Fibroblast of mammary gland (primary cell): Measurements from ENCODE around the gene COL21A1.

Experiments used
- DNase-seq: peaks from one replicate; pipeline ENCODE4 v3.0.0-alpha.2; 2010; ENCODE audit warnings: low read depth
- H3K4me3 ChIP-seq: 2 replicates; pipeline ENCODE4 v1.5.1; 2011; ENCODE audit warnings: low read depth, mild to moderate bottlenecking, low read length, moderate library complexity; ENCODE audit not compliant: control insufficient read depth
- TF ChIP-seq, protein P1 (sequence below): conservative IDR thresholded peaks from 2 replicates; pipeline ENCODE4 v1.5.1; 2011; ENCODE audit warnings: low read depth, low read length, inconsistent platforms; ENCODE audit not compliant: control insufficient read depth, insufficient read depth

Gene COL21A1

DNA sequence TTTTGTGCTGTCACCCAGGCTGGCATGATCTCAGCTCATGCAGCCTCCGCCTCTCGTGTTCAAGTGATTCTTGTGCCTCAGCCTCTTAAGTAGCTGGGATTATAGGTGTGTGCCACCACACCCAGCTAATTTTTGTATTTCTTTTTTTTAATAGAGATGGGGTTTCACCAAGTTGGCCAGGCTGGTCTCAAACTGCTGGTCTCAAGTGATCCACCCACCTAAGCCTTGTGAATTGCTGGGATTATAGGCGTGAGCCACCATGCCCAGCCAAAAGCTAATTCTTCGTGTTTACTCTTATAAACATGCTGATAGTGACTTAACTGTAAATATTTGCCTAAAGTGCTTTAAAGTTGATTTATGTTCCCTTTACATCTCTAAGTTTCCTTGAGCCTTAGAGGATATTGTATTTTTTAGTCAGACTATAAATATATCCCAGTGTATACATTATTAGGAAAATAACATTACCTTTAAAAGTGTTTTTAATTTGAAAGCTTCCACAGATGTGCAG is 91.7 kb downstream of the COL21A1 start:
- DNase-seq, result no peak
- TF ChIP-seq, protein P1, sequence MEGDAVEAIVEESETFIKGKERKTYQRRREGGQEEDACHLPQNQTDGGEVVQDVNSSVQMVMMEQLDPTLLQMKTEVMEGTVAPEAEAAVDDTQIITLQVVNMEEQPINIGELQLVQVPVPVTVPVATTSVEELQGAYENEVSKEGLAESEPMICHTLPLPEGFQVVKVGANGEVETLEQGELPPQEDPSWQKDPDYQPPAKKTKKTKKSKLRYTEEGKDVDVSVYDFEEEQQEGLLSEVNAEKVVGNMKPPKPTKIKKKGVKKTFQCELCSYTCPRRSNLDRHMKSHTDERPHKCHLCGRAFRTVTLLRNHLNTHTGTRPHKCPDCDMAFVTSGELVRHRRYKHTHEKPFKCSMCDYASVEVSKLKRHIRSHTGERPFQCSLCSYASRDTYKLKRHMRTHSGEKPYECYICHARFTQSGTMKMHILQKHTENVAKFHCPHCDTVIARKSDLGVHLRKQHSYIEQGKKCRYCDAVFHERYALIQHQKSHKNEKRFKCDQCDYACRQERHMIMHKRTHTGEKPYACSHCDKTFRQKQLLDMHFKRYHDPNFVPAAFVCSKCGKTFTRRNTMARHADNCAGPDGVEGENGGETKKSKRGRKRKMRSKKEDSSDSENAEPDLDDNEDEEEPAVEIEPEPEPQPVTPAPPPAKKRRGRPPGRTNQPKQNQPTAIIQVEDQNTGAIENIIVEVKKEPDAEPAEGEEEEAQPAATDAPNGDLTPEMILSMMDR, result no peak
- H3K4me3 ChIP-seq, result no peak overlapping the region

DNA sequence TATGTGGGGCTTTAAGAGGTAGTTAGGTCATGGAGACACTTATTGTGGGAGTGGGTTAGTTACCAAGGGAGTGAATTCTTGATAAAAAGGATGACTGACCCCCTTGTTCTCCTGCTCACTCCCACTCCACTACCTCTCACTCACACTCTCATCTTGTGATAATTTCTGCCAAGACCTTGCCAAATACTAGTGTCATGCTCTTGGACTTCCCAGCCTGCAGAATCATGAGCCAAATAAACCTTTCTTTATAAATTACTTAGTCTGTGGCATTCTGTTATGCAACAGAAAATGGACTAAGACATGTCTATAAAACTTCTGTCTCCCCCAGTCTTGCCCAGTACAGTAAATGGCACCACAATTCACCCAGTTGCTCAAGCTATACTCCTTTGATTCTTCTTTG is 93.3 kb downstream of the COL21A1 start:
- no peak for DNase-seq
- TF ChIP-seq, protein P1, result no peak
- no peak overlapping the region for H3K4me3 ChIP-seq

DNA sequence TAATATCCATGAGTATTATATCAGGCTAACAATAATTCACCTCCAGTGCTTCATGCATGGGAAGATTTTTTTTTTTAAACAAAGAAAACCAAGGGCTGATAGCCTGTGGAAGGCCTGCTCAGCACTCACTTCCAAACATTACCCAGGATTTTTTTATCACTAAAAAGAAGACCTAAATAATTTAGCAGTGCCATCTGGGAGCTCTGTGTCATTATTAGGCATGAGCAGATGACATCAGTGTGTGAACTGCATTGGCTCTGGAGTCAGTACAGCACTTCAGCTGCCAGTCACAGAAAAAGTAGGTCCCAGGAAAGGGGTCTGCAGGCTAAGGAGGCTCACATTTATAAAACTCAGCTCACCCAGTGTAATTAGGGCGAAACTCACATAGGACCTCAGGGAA is 94.8 kb downstream of the COL21A1 start:
- TF ChIP-seq, protein P1, result no peak
- DNase-seq, result no peak
- H3K4me3 ChIP-seq, result no peak overlapping the region

DNA sequence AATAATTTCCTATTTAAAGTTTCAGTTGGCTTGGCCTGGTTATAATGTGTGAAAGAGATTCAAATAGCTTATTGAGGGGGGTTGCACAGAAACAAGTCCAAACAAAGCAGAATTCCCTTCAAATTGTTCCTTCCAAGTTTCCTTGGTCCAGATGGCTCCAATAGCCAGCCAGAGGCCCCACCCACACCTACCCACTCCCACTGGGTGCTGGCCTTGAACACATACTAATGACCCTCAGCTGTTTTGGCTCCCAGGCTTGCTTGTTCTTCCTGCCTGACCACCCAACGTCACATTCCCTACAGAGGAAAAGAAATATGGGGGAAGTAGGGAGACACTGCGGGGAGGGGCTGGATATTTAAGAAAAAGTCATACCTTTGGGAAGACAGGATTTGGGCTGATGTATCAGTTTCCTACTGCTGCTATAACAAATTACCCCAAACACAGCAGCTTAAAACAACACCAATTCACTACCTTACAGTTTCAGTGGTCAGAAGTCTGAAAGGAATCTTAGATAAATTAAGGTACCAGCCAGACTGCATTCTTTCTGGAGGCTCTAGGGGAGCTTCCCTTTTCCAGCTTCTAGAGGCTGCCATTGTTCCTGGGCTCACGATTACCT is 95.7 kb downstream of the COL21A1 start:
- no peak overlapping the region for H3K4me3 ChIP-seq
- no peak for DNase-seq
- TF ChIP-seq, protein P1, result no peak

DNA sequence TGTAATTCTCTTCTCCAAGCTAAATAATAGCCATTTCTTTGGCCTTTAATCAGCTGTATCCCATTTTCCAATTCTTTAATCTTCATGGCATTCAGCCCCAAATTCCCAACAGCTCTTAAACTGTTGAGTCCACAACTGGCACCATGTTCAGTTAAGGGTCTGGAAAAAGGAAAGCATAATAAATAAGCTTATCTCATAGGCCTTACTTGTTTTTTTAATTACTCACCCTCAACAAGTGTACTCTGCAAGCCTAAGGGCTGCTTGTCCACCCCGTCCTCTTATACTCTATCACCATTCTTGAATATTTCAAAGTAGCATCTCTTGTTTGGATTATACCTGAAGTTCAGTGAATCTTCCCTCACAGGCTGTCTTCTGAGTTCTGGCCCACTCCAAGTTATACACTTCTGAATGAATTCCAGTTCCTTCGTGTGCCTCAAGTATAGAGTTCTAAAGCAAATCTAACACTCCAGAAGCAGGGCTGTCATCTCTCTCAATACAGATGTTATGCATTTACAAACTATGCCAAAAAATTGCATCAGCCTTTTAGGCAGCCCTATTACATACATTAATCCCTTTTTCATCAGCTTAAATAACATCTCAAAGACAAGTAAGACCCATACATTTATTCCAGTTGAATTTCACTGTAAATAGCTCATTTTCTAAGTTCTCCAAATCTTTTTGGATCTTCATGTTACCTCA is 98.7 kb downstream of the COL21A1 start:
- TF ChIP-seq, protein P1, result no peak
- DNase-seq, result peak; percentile 35
- no peak overlapping the region for H3K4me3 ChIP-seq

DNA sequence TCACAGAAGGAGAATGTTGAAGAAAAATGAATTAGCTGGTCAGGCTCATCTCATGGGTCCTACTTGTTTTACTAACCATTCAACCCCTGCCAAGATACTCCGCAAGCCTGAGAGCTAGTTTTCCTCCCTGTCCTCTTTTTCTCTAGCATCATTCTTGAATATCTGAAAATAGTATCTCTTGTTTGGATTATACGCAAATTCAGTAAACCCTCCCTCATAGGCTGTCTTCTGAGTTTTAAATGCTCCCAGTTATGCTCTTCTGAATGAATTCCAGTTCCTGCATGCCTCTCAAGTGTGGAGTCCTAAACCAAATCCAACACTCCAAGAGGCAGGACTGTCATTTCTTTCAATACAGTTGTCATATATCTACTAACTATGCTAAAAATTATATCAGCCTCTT is 99.6 kb downstream of the COL21A1 start:
- TF ChIP-seq, protein P1, result no peak
- no peak overlapping the region for H3K4me3 ChIP-seq
- no peak for DNase-seq
